GM23248 (cell line): Measurements from ENCODE around the gene DMBT1. TPM values are rescaled to one million over a fixed set of nuclear protein-coding genes. Genes with fewer than 3 reads are reported as not detected.

Experiments used
- DNase-seq: peaks from one replicate; pipeline ENCODE4 v3.0.0-alpha.2; 2015
- H2AFZ ChIP-seq: fragments of 200-600 bp; sonication (generic); 2 replicates; pipeline ENCODE4 v1.6.1; 2016; ENCODE audit warnings: antibody characterized with exemption
- H3F3A ChIP-seq: fragments of 200-600 bp; sonication (generic); 2 replicates; pipeline ENCODE4 v1.6.1; 2016; ENCODE audit warnings: mild to moderate bottlenecking, antibody characterized with exemption, mixed run types; ENCODE audit not compliant: insufficient read depth
- H3K27ac ChIP-seq: fragments of 200-600 bp; sonication (generic); 2 replicates; pipeline ENCODE4 v1.5.1; 2016; ENCODE audit warnings: mild to moderate bottlenecking
- H3K27me3 ChIP-seq: fragments of 200-600 bp; sonication (generic); replicated peaks from 2 replicates; pipeline ENCODE4 v1.6.1; 2016; ENCODE audit warnings: mild to moderate bottlenecking; ENCODE audit not compliant: insufficient read depth
- H3K36me3 ChIP-seq: fragments of 200-600 bp; sonication (generic); 2 replicates; pipeline ENCODE4 v1.6.1; 2016; ENCODE audit warnings: low read depth, mild to moderate bottlenecking
- H3K4me1 ChIP-seq: fragments of 200-600 bp; sonication (generic); 2 replicates; pipeline ENCODE4 v1.6.1; 2016; ENCODE audit warnings: mild to moderate bottlenecking; ENCODE audit not compliant: insufficient read depth
- H3K4me2 ChIP-seq: fragments of 200-600 bp; sonication (generic); one replicate; pipeline ENCODE4 v1.6.1; 2016; ENCODE audit warnings: mild to moderate bottlenecking; ENCODE audit not compliant: unreplicated experiment
- H3K4me3 ChIP-seq: fragments of 200-600 bp; sonication (generic); 2 replicates; pipeline ENCODE4 v1.5.1; 2016; ENCODE audit warnings: mild to moderate bottlenecking
- H3K79me2 ChIP-seq: fragments of 200-600 bp; sonication (generic); 2 replicates; pipeline ENCODE4 v1.6.1; 2016; ENCODE audit warnings: mild to moderate bottlenecking; ENCODE audit not compliant: insufficient read depth
- H3K9ac ChIP-seq: fragments of 200-600 bp; sonication (generic); 2 replicates; pipeline ENCODE4 v1.6.1; 2016; ENCODE audit warnings: mild to moderate bottlenecking
- H3K9me2 ChIP-seq: fragments of 200-600 bp; sonication (generic); 2 replicates; pipeline ENCODE4 v1.6.1; 2016; ENCODE audit warnings: mixed run types, mild to moderate bottlenecking, moderate library complexity; ENCODE audit not compliant: insufficient read depth
- H3K9me3 ChIP-seq: fragments of 200-600 bp; sonication (generic); one replicate; pipeline ENCODE4 v1.6.1; 2017; ENCODE audit warnings: low read depth
- H4K20me1 ChIP-seq: fragments of 200-600 bp; sonication (generic); 2 replicates; pipeline ENCODE4 v1.6.0; 2016; ENCODE audit not compliant: insufficient read depth
- EZH2 ChIP-seq: fragments of 200-600 bp; sonication (generic); IDR thresholded peaks from 2 replicates; pipeline ENCODE4 v1.6.1; 2018; ENCODE audit warnings: antibody characterized with exemption, mild to moderate bottlenecking; ENCODE audit not compliant: insufficient read depth, poor library complexity, severe bottlenecking
- EZH2phosphoT487 ChIP-seq: fragments of 200-600 bp; sonication (generic); IDR thresholded peaks from 2 replicates; pipeline ENCODE4 v1.6.1; 2018; ENCODE audit warnings: antibody characterized with exemption, moderate library complexity, mild to moderate bottlenecking, low read depth; ENCODE audit not compliant: insufficient read depth
- WGBS, 2 experiments: methylation state at CpG; one replicate each; pipeline ENCODE4 v1.1.6; 2015 to 2017; ENCODE audit warnings: low lambda C conversion rate in 2 of 2, low coverage in 1 of 2; ENCODE audit errors: missing lambda C conversion rate in 2 of 2; 5-methylcytosine and 5-hydroxymethylcytosine counted together
- in situ Hi-C: fragments of 300-500 bp; cut with MboI; formaldehyde crosslinking; loops from 2 replicates; pipeline ENCODE4 v1.15.0; 2020
- polyA plus RNA-seq: library from polyadenylated mRNA; unstranded; fragments of >200 nt; fragmentation: Nextera tagmentation; extraction: Ambion mirVana; gene quantifications from 2 replicates; pipeline ENCODE4 v1.2.1, GENCODE V29; 2016
- total RNA-seq: library from RNA; depleted of rRNA; stranded (reverse); fragments of >200 nt; shearing (Covaris generic); gene quantifications from 2 replicates; pipeline ENCODE4 v1.2.3, GENCODE V29; 2014

The DMBT1 gene
- total and polyA plus RNA-seq, 2 experiments from 2014 or later: not detected

GRCh38 chr10:122673731-122674130, 113.2 kb downstream of the DMBT1 start:
- H3F3A ChIP-seq: no peaks in the 10 kb centered on the region
- H3K27me3 ChIP-seq: no peaks in the 10 kb centered on the region; the same call in 1 of the 2 replicates
- no peak overlapping the region for H2AFZ ChIP-seq
- no peak overlapping the region for H3K9ac ChIP-seq
- no peaks in the 10 kb centered on the region for H3K79me2 ChIP-seq
- no peak overlapping the region for H3K4me2 ChIP-seq
- WGBS, 2 experiments: 31 to 40% methylated on average over 5 of the region's 5 CpGs
- H4K20me1 ChIP-seq: no peaks in the 10 kb centered on the region
- no peaks in the 10 kb centered on the region for H3K9me2 ChIP-seq
- H3K36me3 ChIP-seq: no peaks in the 10 kb centered on the region
- no peaks in the 10 kb centered on the region for H3K4me1 ChIP-seq
- no peaks in the 10 kb centered on the region for H3K9me3 ChIP-seq
- no peak overlapping the region for H3K4me3 ChIP-seq
- no peak for DNase-seq
- TF ChIP-seq EZH2phosphoT487 (no peak), EZH2 (no peak)
- in situ Hi-C loops: no loop called here
- H3K27ac ChIP-seq: no peak overlapping the region

DNA sequence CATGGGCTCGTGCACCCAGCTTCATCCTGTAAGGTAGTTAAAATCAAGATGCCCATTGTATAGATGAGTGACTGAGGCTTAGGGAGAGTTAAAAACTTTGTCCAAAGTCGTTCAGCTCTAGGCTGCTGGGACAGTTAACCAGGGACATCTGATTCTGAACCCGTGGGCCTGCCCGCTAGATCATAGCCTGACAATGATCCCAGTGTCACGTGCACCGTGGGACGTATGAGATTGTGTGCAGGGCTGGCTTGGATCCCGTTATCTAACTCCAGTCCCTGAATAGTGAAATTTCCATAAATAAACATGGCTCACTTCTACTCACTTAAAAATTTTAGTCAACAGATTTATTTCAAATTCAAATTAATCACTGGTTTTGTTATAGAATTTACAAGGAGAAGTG, 114.2 kb downstream of the DMBT1 start:
- 11 to 15% methylated on average over 8 of the region's 8 CpGs for WGBS, 2 experiments
- Histone ChIP-seq H3K4me2 (no peak overlapping the region), H2AFZ (no peak overlapping the region), H3K9ac (no peak overlapping the region), H3K27ac (no peak overlapping the region), H3F3A (no peaks in the 10 kb centered on the region), H4K20me1 (no peaks in the 10 kb centered on the region), H3K4me3 (no peak overlapping the region), H3K9me3 (no peaks in the 10 kb centered on the region), H3K27me3 (no peaks in the 10 kb centered on the region; the same call in 1 of the 2 replicates), H3K9me2 (no peaks in the 10 kb centered on the region), H3K79me2 (no peaks in the 10 kb centered on the region), H3K36me3 (no peaks in the 10 kb centered on the region), H3K4me1 (no peaks in the 10 kb centered on the region)
- in situ Hi-C loops: no loop called here
- DNase-seq: no peak
- TF ChIP-seq EZH2: no peak
- TF ChIP-seq EZH2phosphoT487: no peak

GRCh38 chr10:122675278-122675677, 114.7 kb downstream of the DMBT1 start:
- in situ Hi-C loops: no loop called here
- WGBS, 2 experiments: 16 to 25% methylated on average over 2 of the region's 2 CpGs
- H3K27ac ChIP-seq: no peak overlapping the region

GRCh38 chr10:122678266-122678665, 117.7 kb downstream of the DMBT1 start:
- TF ChIP-seq EZH2: no peak
- no peak for TF ChIP-seq EZH2phosphoT487
- Histone ChIP-seq H3K4me3 (no peak overlapping the region), H3K27me3 (no peaks in the 10 kb centered on the region; the same call in 1 of the 2 replicates), H3K4me2 (no peak overlapping the region), H3K79me2 (no peaks in the 10 kb centered on the region), H3K9me2 (no peaks in the 10 kb centered on the region), H2AFZ (no peak overlapping the region), H3F3A (no peaks in the 10 kb centered on the region), H4K20me1 (no peaks in the 10 kb centered on the region), H3K27ac (no peak overlapping the region), H3K9me3 (no peaks in the 10 kb centered on the region), H3K4me1 (no peaks in the 10 kb centered on the region), H3K36me3 (no peaks in the 10 kb centered on the region), H3K9ac (no peak overlapping the region)
- no peak for DNase-seq
- in situ Hi-C loops: no loop called here

More at GRCh38 chr10:122675278-122675677, 114.7 kb downstream of the DMBT1 start:
- Histone ChIP-seq H3K4me1 (no peaks in the 10 kb centered on the region), H3K4me2 (no peak overlapping the region), H3K4me3 (no peak overlapping the region), H4K20me1 (no peaks in the 10 kb centered on the region), H3K36me3 (no peaks in the 10 kb centered on the region), H3K9ac (no peak overlapping the region), H2AFZ (no peak overlapping the region), H3K27me3 (no peaks in the 10 kb centered on the region; the same call in 1 of the 2 replicates), H3F3A (no peaks in the 10 kb centered on the region), H3K9me3 (no peaks in the 10 kb centered on the region), H3K9me2 (no peaks in the 10 kb centered on the region), H3K79me2 (no peaks in the 10 kb centered on the region)
- DNase-seq: no peak
- TF ChIP-seq EZH2phosphoT487 (no peak), EZH2 (no peak)

GRCh38 chr10:122682522-122682921, 122.0 kb downstream of the DMBT1 start:
- Histone ChIP-seq H3K27me3 (no peaks in the 10 kb centered on the region), H3K79me2 (no peaks in the 10 kb centered on the region), H2AFZ (no peak overlapping the region), H3K9ac (no peak overlapping the region), H3K4me3 (no peak overlapping the region), H3K4me1 (no peaks in the 10 kb centered on the region), H3K9me3 (no peaks in the 10 kb centered on the region), H3K9me2 (no peaks in the 10 kb centered on the region), H3K4me2 (no peak overlapping the region), H3K27ac (no peak overlapping the region), H3F3A (no peaks in the 10 kb centered on the region), H4K20me1 (no peaks in the 10 kb centered on the region), H3K36me3 (no peaks in the 10 kb centered on the region)
- in situ Hi-C loops: no loop called here
- no peak for DNase-seq
- 19 to 22% methylated on average over 5 of the region's 5 CpGs for WGBS, 2 experiments
- TF ChIP-seq EZH2: no peak
